ENCODE data around the gene KCNN1.
"Not testable (repeated sequence)": the region's sequence is repeated elsewhere in the genome, so short reads cannot be mapped to it uniquely, and the experiment has no call there.

Gene KCNN1

DNA sequence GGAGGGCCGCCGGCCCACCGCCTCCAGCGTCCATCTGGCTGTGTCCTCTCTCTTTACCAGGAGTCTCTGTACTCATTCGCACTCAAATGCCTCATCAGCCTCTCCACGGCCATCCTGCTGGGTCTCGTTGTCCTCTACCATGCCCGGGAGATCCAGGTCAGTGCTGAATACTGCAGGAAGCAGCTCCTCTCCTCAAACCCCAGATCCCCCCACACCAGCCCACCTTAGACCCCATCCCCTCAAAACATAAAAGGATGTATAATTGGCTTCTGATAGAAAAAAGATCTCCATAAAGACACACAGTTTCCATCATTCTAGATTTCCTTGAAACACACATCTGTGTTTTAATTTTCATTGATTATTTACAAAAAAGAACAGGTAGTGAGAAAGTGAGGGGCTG, 8.1 kb downstream of the KCNN1 start:
- H3K4me1 Mint-ChIP-seq (ENCODE audit: low read depth), result no peaks in the 10 kb centered on the region
- H3K9me3 Mint-ChIP-seq (ENCODE audit: low read depth), result no peaks in the 10 kb centered on the region
- peaks cover 1% of the 10 kb centered on the region for H3K27me3 Mint-ChIP-seq
- no peak overlapping the region for H3K4me3 Mint-ChIP-seq
- H3K27ac Mint-ChIP-seq, result no peak overlapping the region
- no peaks in the 10 kb centered on the region for H3K36me3 Mint-ChIP-seq

DNA sequence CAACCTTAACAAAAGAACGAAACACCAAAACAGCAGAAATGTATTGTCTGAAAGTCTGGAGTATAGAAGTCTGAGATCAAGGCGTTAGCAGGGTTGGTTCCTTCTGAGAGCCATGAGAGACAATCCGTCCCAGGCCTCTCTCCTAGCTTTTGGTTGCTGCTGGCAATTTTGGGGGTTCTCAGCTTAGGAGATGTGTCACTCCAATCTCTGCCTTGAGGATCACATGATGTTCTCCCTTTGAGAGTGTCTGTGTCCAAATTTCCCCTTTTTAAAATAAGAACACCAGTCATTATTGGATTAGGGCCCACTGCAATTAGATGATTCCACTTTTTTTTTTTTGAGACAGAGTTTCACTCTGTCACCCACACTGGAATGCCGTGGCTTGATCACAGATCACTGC, 10.1 kb downstream of the KCNN1 start:
- no peaks in the 10 kb centered on the region for H3K36me3 Mint-ChIP-seq
- no peaks in the 10 kb centered on the region for H3K9me3 Mint-ChIP-seq (ENCODE audit: low read depth)
- H3K4me1 Mint-ChIP-seq (ENCODE audit: low read depth), result no peaks in the 10 kb centered on the region
- peaks cover 6% of the 10 kb centered on the region for H3K27me3 Mint-ChIP-seq
- H3K4me3 Mint-ChIP-seq, result no peak overlapping the region
- no peak overlapping the region for H3K27ac Mint-ChIP-seq

DNA sequence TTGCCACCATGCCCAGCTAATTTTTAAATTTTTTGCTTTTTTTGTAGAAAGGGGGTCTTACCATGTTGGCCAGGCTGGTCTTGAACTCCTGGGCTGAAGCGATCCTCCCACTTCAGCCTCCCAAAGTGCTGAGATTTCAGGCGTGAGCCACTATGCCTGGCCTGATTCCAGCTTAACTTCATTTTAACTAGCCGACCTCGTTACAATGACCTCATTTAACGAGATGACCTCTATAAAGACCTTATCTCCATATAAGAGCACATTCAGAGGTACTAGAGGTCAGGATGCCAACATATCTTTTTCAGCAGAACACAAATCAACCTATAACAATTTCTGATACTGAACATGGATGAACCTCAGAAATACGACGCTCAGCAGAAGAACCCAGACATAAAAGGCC, 10.6 kb downstream of the KCNN1 start:
- H3K27me3 Mint-ChIP-seq, result peaks cover 6% of the 10 kb centered on the region
- H3K4me1 Mint-ChIP-seq (ENCODE audit: low read depth), result no peaks in the 10 kb centered on the region
- no peak overlapping the region for H3K4me3 Mint-ChIP-seq
- H3K9me3 Mint-ChIP-seq (ENCODE audit: low read depth), result no peaks in the 10 kb centered on the region
- no peak overlapping the region for H3K27ac Mint-ChIP-seq
- H3K36me3 Mint-ChIP-seq, result no peaks in the 10 kb centered on the region

DNA sequence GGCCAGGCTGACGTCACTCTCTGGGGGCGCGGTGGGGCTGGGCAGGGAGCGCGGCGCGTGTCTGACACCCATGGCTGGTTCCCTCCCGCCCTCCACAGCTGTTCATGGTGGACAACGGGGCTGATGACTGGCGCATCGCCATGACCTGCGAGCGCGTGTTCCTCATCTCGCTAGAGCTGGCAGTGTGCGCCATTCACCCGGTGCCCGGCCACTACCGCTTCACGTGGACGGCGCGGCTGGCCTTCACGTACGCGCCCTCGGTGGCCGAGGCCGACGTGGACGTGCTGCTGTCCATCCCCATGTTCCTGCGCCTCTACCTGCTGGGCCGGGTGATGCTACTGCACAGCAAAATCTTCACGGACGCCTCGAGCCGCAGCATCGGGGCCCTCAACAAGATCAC, 14.7 kb downstream of the KCNN1 start:
- H3K4me1 Mint-ChIP-seq (ENCODE audit: low read depth), result no peaks in the 10 kb centered on the region
- H3K27me3 Mint-ChIP-seq, result peaks cover 6% of the 10 kb centered on the region
- no peaks in the 10 kb centered on the region for H3K9me3 Mint-ChIP-seq (ENCODE audit: low read depth)
- H3K36me3 Mint-ChIP-seq, result no peaks in the 10 kb centered on the region
- no peak overlapping the region for H3K4me3 Mint-ChIP-seq
- H3K27ac Mint-ChIP-seq, result no peak overlapping the region

DNA sequence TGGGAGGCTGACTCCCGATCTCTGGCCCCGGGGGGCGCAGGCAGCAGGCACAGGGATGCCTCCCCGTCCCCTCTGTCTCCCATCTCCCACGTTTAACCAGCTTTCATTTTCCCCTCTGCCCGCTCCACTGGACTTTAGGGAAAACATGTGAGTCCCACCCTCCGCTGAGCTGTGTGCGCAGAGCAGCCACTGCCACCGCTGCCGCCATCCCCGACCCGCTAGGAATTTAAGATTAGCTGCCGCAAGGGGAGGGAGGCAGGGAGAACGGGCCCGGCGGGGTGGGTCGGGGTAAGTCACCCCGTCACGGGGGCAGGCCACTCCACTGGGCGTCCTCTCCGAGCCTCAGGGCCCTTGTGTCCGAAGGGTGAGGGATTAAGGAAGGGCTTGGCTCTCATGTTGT, 15.5 kb downstream of the KCNN1 start:
- H3K4me1 Mint-ChIP-seq (ENCODE audit: low read depth), result no peaks in the 10 kb centered on the region
- H3K27me3 Mint-ChIP-seq, result peaks cover 6% of the 10 kb centered on the region
- H3K36me3 Mint-ChIP-seq, result no peaks in the 10 kb centered on the region
- no peaks in the 10 kb centered on the region for H3K9me3 Mint-ChIP-seq (ENCODE audit: low read depth)
- H3K27ac Mint-ChIP-seq, result no peak overlapping the region
- no peak overlapping the region for H3K4me3 Mint-ChIP-seq

DNA sequence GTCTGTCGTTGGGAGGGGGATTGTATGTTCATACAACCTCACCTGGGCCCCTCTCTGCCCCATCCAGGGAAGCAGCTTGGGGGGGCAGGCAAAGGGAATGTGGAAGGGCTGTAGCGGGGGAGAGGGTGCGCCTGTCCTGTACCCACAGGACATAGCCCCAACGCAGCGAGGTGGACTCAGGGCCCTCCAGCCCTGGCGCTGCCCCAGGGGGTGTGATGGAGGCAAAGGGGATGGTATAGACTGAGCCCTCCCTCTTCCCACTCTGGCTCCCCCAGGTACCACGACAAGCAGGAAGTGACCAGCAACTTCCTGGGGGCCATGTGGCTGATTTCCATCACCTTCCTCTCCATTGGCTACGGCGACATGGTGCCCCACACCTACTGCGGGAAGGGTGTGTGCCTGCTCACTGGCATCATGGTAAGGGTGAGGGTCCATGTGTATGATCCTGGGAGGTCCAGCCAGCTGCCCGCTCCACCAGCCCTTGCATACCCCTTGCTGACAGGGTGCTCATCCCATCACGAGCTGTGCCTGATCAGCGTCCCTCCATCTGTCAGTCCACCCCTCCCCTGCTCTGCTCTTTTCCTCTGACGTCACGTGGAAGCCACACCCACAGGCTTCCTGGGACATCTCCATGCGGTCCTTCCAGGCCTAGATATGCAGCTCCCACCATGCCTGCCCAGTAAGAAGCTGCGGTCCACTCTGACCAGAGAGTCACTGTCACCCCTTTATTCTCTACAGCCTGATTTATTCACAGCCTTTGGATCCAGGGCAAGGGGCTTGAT, 18.3 kb downstream of the KCNN1 start:
- H3K9me3 Mint-ChIP-seq (ENCODE audit: low read depth), result no peaks in the 10 kb centered on the region
- H3K27ac Mint-ChIP-seq, result no peak overlapping the region
- H3K4me3 Mint-ChIP-seq, result no peak overlapping the region
- H3K27me3 Mint-ChIP-seq, result peaks cover 4% of the 10 kb centered on the region
- no peaks in the 10 kb centered on the region for H3K36me3 Mint-ChIP-seq
- no peaks in the 10 kb centered on the region for H3K4me1 Mint-ChIP-seq (ENCODE audit: low read depth)

DNA sequence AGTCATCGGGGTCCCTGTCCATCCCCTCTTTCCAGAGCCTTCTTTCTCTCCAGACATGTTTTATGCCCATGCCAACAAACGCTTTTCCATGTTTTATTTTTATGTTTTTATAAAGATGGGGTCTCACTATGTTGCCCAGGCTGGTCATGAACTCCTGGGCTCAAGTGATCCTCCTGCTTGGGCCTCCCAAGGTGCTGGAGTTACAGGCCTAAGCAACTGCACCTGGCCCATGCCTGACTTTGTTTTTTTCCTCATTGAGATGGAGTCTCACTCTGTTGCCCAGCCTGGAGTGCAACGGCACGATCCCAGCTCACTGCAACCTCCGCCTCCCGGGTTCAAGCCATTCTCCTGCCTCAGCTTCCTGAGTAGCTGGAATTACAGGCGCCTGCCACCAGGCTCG, 19.7 kb downstream of the KCNN1 start:
- H3K27me3 Mint-ChIP-seq; H3K27ac Mint-ChIP-seq; H3K9me3 Mint-ChIP-seq (ENCODE audit: low read depth); H3K36me3 Mint-ChIP-seq; H3K4me1 Mint-ChIP-seq (ENCODE audit: low read depth); H3K4me3 Mint-ChIP-seq: not testable (repeated sequence)

DNA sequence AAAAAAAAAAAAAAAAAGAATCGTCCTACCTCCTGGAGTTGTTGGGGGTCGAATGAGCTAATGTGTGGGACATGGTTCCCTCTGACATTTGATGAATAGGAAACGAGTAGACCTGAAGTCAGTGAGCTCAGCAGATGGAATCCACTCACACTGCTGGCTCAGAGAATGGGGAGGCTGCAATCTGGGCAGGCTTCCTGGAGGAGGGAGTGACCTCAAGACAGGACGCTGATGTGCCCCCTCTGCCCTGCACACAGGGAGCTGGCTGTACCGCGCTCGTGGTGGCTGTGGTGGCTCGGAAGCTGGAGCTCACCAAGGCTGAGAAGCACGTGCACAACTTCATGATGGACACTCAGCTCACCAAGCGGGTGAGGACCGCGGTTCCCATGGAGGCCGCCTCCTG, 21.3 kb downstream of the KCNN1 start:
- H3K4me1 Mint-ChIP-seq (ENCODE audit: low read depth), result no peaks in the 10 kb centered on the region
- H3K4me3 Mint-ChIP-seq, result no peak overlapping the region
- H3K27me3 Mint-ChIP-seq, result no peaks in the 10 kb centered on the region
- no peak overlapping the region for H3K27ac Mint-ChIP-seq
- H3K36me3 Mint-ChIP-seq, result no peaks in the 10 kb centered on the region
- no peaks in the 10 kb centered on the region for H3K9me3 Mint-ChIP-seq (ENCODE audit: low read depth)

DNA sequence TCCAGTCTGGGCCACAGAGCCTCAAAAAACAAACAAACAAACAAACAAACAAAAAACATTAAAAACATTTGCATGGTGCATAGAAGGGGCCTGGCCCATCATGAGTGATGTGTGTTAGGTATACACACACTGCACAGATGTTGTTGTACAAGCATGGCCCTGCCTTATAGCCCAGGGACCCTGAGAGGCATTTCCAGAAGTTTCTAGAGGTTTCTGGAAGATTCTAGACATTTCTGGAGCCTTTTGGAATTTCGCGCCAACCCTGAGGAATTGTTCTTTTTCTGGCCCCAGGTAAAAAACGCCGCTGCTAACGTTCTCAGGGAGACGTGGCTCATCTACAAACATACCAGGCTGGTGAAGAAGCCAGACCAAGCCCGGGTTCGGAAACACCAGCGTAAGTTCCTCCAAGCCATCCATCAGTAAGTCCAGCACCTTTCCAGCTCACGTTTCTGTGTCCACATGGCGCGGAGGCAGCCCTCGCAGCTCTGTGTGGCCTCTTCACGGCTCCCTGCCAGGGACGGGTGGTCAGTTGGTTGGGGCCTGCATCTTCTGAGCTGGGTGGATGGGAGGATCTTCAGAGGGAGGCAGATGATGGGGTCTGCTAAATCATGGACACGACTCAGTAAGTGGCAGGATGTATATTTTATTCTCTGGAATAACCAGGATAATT, 22.7 kb downstream of the KCNN1 start:
- Mint-ChIP-seq H3K4me1 (ENCODE audit: low read depth) (no peaks in the 10 kb centered on the region), H3K9me3 (ENCODE audit: low read depth) (no peaks in the 10 kb centered on the region), H3K27me3 (no peaks in the 10 kb centered on the region), H3K27ac (no peak overlapping the region), H3K36me3 (no peaks in the 10 kb centered on the region), H3K4me3 (no peak overlapping the region)

DNA sequence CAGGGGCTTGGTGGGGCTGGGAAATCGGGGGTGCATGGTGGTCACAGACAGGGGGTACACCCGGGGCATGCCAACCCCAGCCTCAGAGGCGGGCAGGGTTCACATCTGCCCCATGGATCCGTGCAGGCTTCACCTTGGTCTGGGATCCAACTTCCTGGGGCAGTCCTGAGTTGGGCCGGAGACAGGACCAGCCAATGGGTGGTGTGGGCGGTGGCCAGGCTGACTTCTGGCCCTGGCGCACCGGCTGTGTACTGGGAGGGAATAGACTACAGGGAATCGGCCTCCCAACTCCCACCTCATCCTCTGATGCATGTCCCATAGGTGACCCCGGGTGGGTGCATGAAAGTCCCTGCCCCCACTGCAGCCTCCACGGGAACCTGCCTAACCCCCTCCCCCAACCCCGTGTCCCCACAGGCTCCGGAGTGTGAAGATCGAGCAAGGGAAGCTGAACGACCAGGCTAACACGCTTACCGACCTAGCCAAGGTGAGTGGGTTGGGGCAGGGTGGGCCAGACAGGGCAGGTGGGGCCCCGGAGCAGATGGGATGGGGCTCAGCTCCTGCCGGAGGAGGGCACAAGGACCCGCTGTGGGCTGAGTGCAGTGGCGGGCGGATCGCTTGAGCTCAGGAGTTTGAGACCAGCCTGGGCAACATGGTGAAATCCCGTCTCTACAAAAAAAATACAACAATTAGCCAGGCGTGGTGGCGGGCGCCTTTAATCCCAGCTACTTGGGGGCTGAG, 26.3 kb downstream of the KCNN1 start:
- Mint-ChIP-seq H3K27me3 (no peaks in the 10 kb centered on the region), H3K36me3 (no peaks in the 10 kb centered on the region), H3K27ac (no peak overlapping the region), H3K4me3 (no peak overlapping the region), H3K4me1 (ENCODE audit: low read depth) (peaks cover 3% of the 10 kb centered on the region), H3K9me3 (ENCODE audit: low read depth) (no peaks in the 10 kb centered on the region)

DNA sequence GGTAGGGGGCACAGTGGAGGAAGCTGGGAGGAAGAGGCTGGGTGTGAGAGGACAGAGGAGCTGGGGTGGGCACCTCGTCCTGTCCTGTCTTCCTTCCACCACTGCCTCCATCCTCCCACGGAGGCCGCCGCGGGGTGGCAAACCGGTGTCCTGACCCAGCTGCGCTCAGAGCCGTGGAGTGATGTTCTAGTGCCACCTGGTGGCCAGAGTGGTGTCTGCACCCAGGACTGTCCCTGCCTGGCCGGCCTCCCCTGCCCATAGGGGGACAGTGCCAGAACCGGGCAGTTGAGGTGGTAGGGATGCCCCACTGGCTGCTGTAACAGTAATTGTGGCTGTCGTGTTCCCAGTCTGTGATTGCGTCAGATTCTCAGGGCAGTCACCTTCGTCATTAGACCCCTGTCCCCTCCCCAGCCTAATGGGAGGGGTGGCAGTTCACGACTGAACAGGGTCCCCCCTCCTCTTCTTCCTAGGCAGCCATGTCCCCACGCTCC, 30.0 kb downstream of the KCNN1 start:
- Mint-ChIP-seq H3K27me3 (no peaks in the 10 kb centered on the region), H3K4me3 (no peak overlapping the region), H3K9me3 (ENCODE audit: low read depth) (no peaks in the 10 kb centered on the region), H3K36me3 (no peaks in the 10 kb centered on the region), H3K4me1 (ENCODE audit: low read depth) (peaks cover 15% of the 10 kb centered on the region), H3K27ac (no peak overlapping the region)

DNA sequence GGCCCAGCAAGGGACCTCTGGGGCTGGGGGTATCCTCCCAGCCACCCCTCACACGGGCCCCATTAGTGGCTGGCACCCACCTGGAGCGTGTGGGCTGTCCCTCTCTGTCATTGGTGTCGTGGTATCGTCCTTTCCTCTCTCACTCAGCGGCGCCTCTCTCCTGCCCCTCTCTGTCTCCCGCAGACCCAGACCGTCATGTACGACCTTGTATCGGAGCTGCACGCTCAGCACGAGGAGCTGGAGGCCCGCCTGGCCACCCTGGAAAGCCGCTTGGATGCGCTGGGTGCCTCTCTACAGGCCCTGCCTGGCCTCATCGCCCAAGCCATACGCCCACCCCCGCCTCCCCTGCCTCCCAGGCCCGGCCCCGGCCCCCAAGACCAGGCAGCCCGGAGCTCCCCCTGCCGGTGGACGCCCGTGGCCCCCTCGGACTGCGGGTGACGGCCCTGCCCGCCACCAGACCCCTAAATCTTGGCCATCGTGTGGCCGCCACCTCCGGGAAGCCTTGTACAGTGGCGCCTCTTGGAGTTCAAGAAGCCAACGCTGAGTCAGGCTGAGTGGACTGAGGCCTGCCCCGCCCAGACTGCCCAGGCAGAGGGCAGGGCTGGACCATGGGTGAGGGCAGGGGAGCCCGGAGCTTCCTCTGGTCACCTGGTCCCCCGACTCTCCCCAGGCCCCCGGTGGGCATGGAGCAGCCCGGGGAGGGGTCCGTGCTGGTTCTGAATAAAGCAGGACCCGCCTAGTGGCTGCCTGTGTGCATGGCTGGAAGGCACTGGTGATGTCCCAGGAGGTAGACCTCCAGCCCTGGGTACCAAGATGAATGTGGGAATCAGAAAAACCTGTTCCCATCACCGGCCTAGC, 31.3 kb downstream of the KCNN1 start:
- H3K4me1 Mint-ChIP-seq (ENCODE audit: low read depth), result peaks cover 20% of the 10 kb centered on the region
- H3K4me3 Mint-ChIP-seq, result no peak overlapping the region
- no peaks in the 10 kb centered on the region for H3K36me3 Mint-ChIP-seq

DNA sequence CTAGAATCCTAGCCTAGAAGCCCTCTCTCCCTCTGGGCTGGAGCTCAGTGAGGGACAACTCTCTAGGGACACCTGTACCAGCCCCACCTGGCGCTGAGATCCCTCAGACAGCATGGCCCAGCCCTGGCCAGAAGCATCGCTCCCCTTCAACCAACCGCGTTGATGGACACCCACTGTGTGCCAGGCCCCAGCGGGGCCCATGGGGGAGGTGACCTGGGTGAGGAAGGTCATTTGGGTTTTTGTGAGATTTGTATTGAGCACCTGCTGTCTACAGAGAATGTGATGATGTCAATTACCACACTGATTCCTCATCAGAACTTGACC, 31.9 kb downstream of the KCNN1 start:
- peak overlapping the region; percentile 72 for H3K27ac Mint-ChIP-seq
- H3K9me3 Mint-ChIP-seq (ENCODE audit: low read depth), result no peaks in the 10 kb centered on the region
- peaks cover 20% of the 10 kb centered on the region for H3K4me1 Mint-ChIP-seq (ENCODE audit: low read depth)
- H3K36me3 Mint-ChIP-seq, result no peaks in the 10 kb centered on the region
- no peaks in the 10 kb centered on the region for H3K27me3 Mint-ChIP-seq
- H3K4me3 Mint-ChIP-seq, result no peak overlapping the region

More for the DNA sequence above, 31.3 kb downstream of the KCNN1 start:
- Mint-ChIP-seq H3K27ac (no peak overlapping the region), H3K9me3 (ENCODE audit: low read depth) (no peaks in the 10 kb centered on the region), H3K27me3 (no peaks in the 10 kb centered on the region)

DNA sequence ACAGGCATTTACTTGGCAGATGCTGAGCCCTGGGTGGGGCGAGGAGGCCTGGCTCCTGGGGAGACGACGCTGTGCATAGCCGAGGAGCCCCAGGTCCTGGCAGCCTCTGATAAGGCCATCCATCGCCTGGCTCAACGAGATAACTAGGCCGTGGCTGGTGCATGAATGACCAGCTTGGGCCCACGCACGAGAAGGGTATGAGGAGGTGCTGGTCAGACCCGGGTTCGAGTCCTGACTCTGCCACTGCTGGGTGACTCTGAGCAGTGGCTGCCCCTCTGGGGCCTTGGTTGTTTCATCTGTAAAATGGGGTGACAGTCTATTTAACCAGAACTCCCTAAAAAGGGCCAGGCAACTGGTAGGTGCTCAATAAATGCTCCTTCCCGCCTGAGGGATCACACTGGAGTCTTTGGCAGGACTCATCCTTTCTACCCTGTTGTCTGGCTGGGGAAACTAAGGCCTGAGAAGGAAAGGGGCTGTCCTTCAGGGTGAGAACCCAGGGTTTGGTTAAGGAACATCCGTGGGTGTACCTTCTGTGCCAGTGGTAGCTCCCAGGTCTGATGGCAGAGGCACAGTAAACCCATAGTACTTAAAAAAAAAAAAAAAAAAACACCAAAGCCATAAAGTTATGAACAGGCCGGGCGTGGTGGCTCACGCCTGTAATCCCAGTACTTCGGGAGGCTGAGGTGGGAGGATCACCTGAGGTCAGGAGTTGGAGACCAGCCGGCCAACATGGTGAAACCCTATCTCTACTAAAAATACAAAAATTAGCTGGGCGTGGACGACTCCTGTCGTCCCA, 33.0 kb downstream of the KCNN1 start:
- no peaks in the 10 kb centered on the region for H3K9me3 Mint-ChIP-seq (ENCODE audit: low read depth)
- peak overlapping the region; percentile 85 for H3K4me3 Mint-ChIP-seq
- H3K27ac Mint-ChIP-seq, result peak overlapping the region; percentile 92
- no peaks in the 10 kb centered on the region for H3K36me3 Mint-ChIP-seq
- H3K4me1 Mint-ChIP-seq (ENCODE audit: low read depth), result peaks cover 20% of the 10 kb centered on the region
- no peaks in the 10 kb centered on the region for H3K27me3 Mint-ChIP-seq
